Measurements from ENCODE around the gene NTSR1. TPM values are rescaled to one million over a fixed set of nuclear protein-coding genes. Genes with fewer than 3 reads are reported as not detected.

Gene NTSR1
- total RNA-seq, 3 donors from 2014 or later, result 0.08 TPM; not detected in 2

- ATAC-seq, result no peak
- no peak overlapping the region for H3K4me3 Mint-ChIP-seq
- peaks cover 4% of the 10 kb centered on the region for H3K36me3 Mint-ChIP-seq (ENCODE audit: insufficient read depth)
- DNase-seq, result no peak
- H3K9me3 Mint-ChIP-seq, result no peaks in the 10 kb centered on the region
- no peaks in the 10 kb centered on the region for H3K27me3 Mint-ChIP-seq (ENCODE audit: low read depth)
- no peaks in the 10 kb centered on the region for H3K4me1 Mint-ChIP-seq (ENCODE audit: low read depth)
Observed at GRCh38 chr20:62667530-62668440, 40.9 kb upstream of the NTSR1 start.

GRCh38 chr20:62668441-62669027 lies 40.1 kb upstream of the NTSR1 start:
- H3K36me3 Mint-ChIP-seq (ENCODE audit: insufficient read depth), result peaks cover 4% of the 10 kb centered on the region
- H3K4me1 Mint-ChIP-seq (ENCODE audit: low read depth), result no peaks in the 10 kb centered on the region
- H3K9me3 Mint-ChIP-seq, result no peaks in the 10 kb centered on the region
- no peak overlapping the region for H3K4me3 Mint-ChIP-seq
- ATAC-seq (no peak), DNase-seq (peak; percentile 43)
- H3K27me3 Mint-ChIP-seq (ENCODE audit: low read depth), result no peaks in the 10 kb centered on the region

GRCh38 chr20:62669249-62669648 lies 39.4 kb upstream of the NTSR1 start:
- Mint-ChIP-seq H3K4me1 (ENCODE audit: low read depth) (no peaks in the 10 kb centered on the region), H3K9me3 (no peaks in the 10 kb centered on the region), H3K4me3 (no peak overlapping the region), H3K27me3 (ENCODE audit: low read depth) (no peaks in the 10 kb centered on the region), H3K36me3 (ENCODE audit: insufficient read depth) (peaks cover 4% of the 10 kb centered on the region)
- ATAC-seq (no peak), DNase-seq (no peak)

- H3K4me1 Mint-ChIP-seq (ENCODE audit: low read depth), result no peaks in the 10 kb centered on the region
- H3K4me3 Mint-ChIP-seq, result no peak overlapping the region
- peaks cover 4% of the 10 kb centered on the region for H3K36me3 Mint-ChIP-seq (ENCODE audit: insufficient read depth)
- DNase-seq (no peak), ATAC-seq (no peak)
- H3K9me3 Mint-ChIP-seq, result no peaks in the 10 kb centered on the region
- H3K27me3 Mint-ChIP-seq (ENCODE audit: low read depth), result no peaks in the 10 kb centered on the region
Observed at GRCh38 chr20:62670156-62670555, 38.5 kb upstream of the NTSR1 start.

GRCh38 chr20:62670998-62671397 lies 37.6 kb upstream of the NTSR1 start:
- Mint-ChIP-seq H3K4me1 (ENCODE audit: low read depth) (no peaks in the 10 kb centered on the region), H3K4me3 (no peak overlapping the region), H3K9me3 (no peaks in the 10 kb centered on the region), H3K27me3 (ENCODE audit: low read depth) (no peaks in the 10 kb centered on the region), H3K36me3 (ENCODE audit: insufficient read depth) (peaks cover 4% of the 10 kb centered on the region)
- DNase-seq, result no peak
- ATAC-seq, result no peak

- Mint-ChIP-seq H3K27me3 (ENCODE audit: low read depth) (no peaks in the 10 kb centered on the region), H3K9me3 (no peaks in the 10 kb centered on the region)
Observed at GRCh38 chr20:62671765-62672164, 36.9 kb upstream of the NTSR1 start.

GRCh38 chr20:62674370-62674769 lies 34.3 kb upstream of the NTSR1 start:
- H3K4me3 Mint-ChIP-seq, result no peak overlapping the region
- no peak for ATAC-seq
- DNase-seq, result no peak
- no peaks in the 10 kb centered on the region for H3K9me3 Mint-ChIP-seq
- peaks cover 2% of the 10 kb centered on the region for H3K36me3 Mint-ChIP-seq (ENCODE audit: insufficient read depth)
- H3K27me3 Mint-ChIP-seq (ENCODE audit: low read depth), result no peaks in the 10 kb centered on the region
- no peaks in the 10 kb centered on the region for H3K4me1 Mint-ChIP-seq (ENCODE audit: low read depth)

More at GRCh38 chr20:62671765-62672164, 36.9 kb upstream of the NTSR1 start:
- peaks cover 4% of the 10 kb centered on the region for H3K36me3 Mint-ChIP-seq (ENCODE audit: insufficient read depth)
- H3K4me1 Mint-ChIP-seq (ENCODE audit: low read depth), result no peaks in the 10 kb centered on the region
- no peak for ATAC-seq
- DNase-seq, result no peak
- H3K4me3 Mint-ChIP-seq, result no peak overlapping the region

- Mint-ChIP-seq H3K27me3 (ENCODE audit: low read depth) (no peaks in the 10 kb centered on the region), H3K4me1 (ENCODE audit: low read depth) (no peaks in the 10 kb centered on the region), H3K36me3 (ENCODE audit: insufficient read depth) (peaks cover 2% of the 10 kb centered on the region), H3K9me3 (no peaks in the 10 kb centered on the region), H3K4me3 (no peak overlapping the region)
- DNase-seq, result no peak
- ATAC-seq, result no peak
Observed at GRCh38 chr20:62675156-62675876, 33.3 kb upstream of the NTSR1 start.

- Mint-ChIP-seq H3K4me1 (ENCODE audit: low read depth) (no peaks in the 10 kb centered on the region), H3K4me3 (no peak overlapping the region), H3K9me3 (no peaks in the 10 kb centered on the region), H3K27me3 (ENCODE audit: low read depth) (no peaks in the 10 kb centered on the region), H3K36me3 (ENCODE audit: insufficient read depth) (peaks cover 2% of the 10 kb centered on the region)
- no peak for ATAC-seq
- DNase-seq, result no peak
Observed at GRCh38 chr20:62675877-62676260, 32.8 kb upstream of the NTSR1 start.

- no peaks in the 10 kb centered on the region for H3K27me3 Mint-ChIP-seq (ENCODE audit: low read depth)
- no peak for ATAC-seq
- no peaks in the 10 kb centered on the region for H3K9me3 Mint-ChIP-seq
- no peak overlapping the region for H3K4me3 Mint-ChIP-seq
- no peak for DNase-seq
- no peaks in the 10 kb centered on the region for H3K36me3 Mint-ChIP-seq (ENCODE audit: insufficient read depth)
- H3K4me1 Mint-ChIP-seq (ENCODE audit: low read depth), result no peaks in the 10 kb centered on the region
Observed at GRCh38 chr20:62676976-62677375, 31.7 kb upstream of the NTSR1 start.

- DNase-seq (no peak), ATAC-seq (no peak)
- Mint-ChIP-seq H3K4me3 (no peak overlapping the region), H3K4me1 (ENCODE audit: low read depth) (no peaks in the 10 kb centered on the region), H3K36me3 (ENCODE audit: insufficient read depth) (no peaks in the 10 kb centered on the region), H3K27me3 (ENCODE audit: low read depth) (no peaks in the 10 kb centered on the region), H3K9me3 (no peaks in the 10 kb centered on the region)
Observed at GRCh38 chr20:62677678-62678077, 31.0 kb upstream of the NTSR1 start.

- no peak for DNase-seq
- ATAC-seq, result no peak
Observed at GRCh38 chr20:62678553-62678952, 30.1 kb upstream of the NTSR1 start.

GRCh38 chr20:62679978-62680589 lies 28.6 kb upstream of the NTSR1 start:
- ATAC-seq (no peak), DNase-seq (no peak)
- no peaks in the 10 kb centered on the region for H3K9me3 Mint-ChIP-seq
- no peaks in the 10 kb centered on the region for H3K4me1 Mint-ChIP-seq (ENCODE audit: low read depth)
- no peaks in the 10 kb centered on the region for H3K36me3 Mint-ChIP-seq (ENCODE audit: insufficient read depth)
- no peak overlapping the region for H3K4me3 Mint-ChIP-seq
- no peaks in the 10 kb centered on the region for H3K27me3 Mint-ChIP-seq (ENCODE audit: low read depth)

More at GRCh38 chr20:62678553-62678952, 30.1 kb upstream of the NTSR1 start:
- H3K4me1 Mint-ChIP-seq (ENCODE audit: low read depth), result no peaks in the 10 kb centered on the region
- H3K27me3 Mint-ChIP-seq (ENCODE audit: low read depth), result no peaks in the 10 kb centered on the region
- H3K36me3 Mint-ChIP-seq (ENCODE audit: insufficient read depth), result no peaks in the 10 kb centered on the region
- no peaks in the 10 kb centered on the region for H3K9me3 Mint-ChIP-seq
- H3K4me3 Mint-ChIP-seq, result no peak overlapping the region

GRCh38 chr20:62682912-62683517 lies 25.6 kb upstream of the NTSR1 start:
- peaks cover 8% of the 10 kb centered on the region for H3K27me3 Mint-ChIP-seq (ENCODE audit: low read depth)
- H3K4me1 Mint-ChIP-seq (ENCODE audit: low read depth), result peaks cover 12% of the 10 kb centered on the region
- no peaks in the 10 kb centered on the region for H3K9me3 Mint-ChIP-seq
- no peak for ATAC-seq
- H3K36me3 Mint-ChIP-seq (ENCODE audit: insufficient read depth), result no peaks in the 10 kb centered on the region
- no peak for DNase-seq
- H3K4me3 Mint-ChIP-seq, result no peak overlapping the region
